ENCODE data around the gene TNFRSF8. TPM values are rescaled to one million over a fixed set of nuclear protein-coding genes. Genes with fewer than 3 reads are reported as not detected.
A peak's percentile ranks its signal among the peaks of the same experiment; 100 is the strongest.

The TNFRSF8 gene
- total RNA-seq, 1 experiment from 2014 or later: 20.8 TPM

- Mint-ChIP-seq H3K27me3 (ENCODE audit: low read depth) (no peaks in the 10 kb centered on the region; the same call in 1 of the 2 replicates), H3K9me3 (no peaks in the 10 kb centered on the region), H3K4me1 (peaks cover 47% of the 10 kb centered on the region), H3K36me3 (peaks cover 3% of the 10 kb centered on the region), H3K27ac (peak overlapping the region; percentile 94), H3K4me3 (no peak overlapping the region; the same call in 1 of the 2 replicates)
- ChIA-PET POLR2A (no interaction called here), CTCF (interaction anchor here (0.7 to 2.1 kb wide), 2 partner anchors 10 to 243 kb away, joined by 4 to 12 read pairs; no protein-coding TSS in a partner anchor)
- TF ChIP-seq SOX15 (CRISPR knock-in tag; IDR thresholded peaks at IDR 0.05) (no peak), ZNF532 (CRISPR knock-in tag; IDR thresholded peaks at IDR 0.05; ENCODE audit: borderline replicate concordance) (no peak), MXD4 (CRISPR knock-in tag; IDR thresholded peaks at IDR 0.05; ENCODE audit: borderline replicate concordance) (no peak)
- TF ChIP-seq, protein P1, sequence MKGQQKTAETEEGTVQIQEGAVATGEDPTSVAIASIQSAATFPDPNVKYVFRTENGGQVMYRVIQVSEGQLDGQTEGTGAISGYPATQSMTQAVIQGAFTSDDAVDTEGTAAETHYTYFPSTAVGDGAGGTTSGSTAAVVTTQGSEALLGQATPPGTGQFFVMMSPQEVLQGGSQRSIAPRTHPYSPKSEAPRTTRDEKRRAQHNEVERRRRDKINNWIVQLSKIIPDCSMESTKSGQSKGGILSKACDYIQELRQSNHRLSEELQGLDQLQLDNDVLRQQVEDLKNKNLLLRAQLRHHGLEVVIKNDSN (CRISPR knock-in tag; IDR thresholded peaks at IDR 0.05): no peak
- TF ChIP-seq, protein P2, sequence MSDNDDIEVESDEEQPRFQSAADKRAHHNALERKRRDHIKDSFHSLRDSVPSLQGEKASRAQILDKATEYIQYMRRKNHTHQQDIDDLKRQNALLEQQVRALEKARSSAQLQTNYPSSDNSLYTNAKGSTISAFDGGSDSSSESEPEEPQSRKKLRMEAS (CRISPR knock-in tag; IDR thresholded peaks at IDR 0.05): no peak
- DNase-seq (ENCODE audit: low spot score) (no peak), ATAC-seq (no peak)
Measured at GRCh38 chr1:12069623-12070244, 6.6 kb downstream of the TNFRSF8 start.

GRCh38 chr1:12071892-12072291, 8.8 kb downstream of the TNFRSF8 start:
- Mint-ChIP-seq H3K4me1 (peaks cover 45% of the 10 kb centered on the region), H3K27me3 (ENCODE audit: low read depth) (no peaks in the 10 kb centered on the region; the same call in 1 of the 2 replicates), H3K27ac (peak overlapping the region; percentile 63; the same call in 1 of the 2 replicates), H3K36me3 (peaks cover 3% of the 10 kb centered on the region), H3K4me3 (no peak overlapping the region), H3K9me3 (no peaks in the 10 kb centered on the region)
- POLR2A ChIA-PET: no interaction called here
- CTCF ChIA-PET: interaction anchor here (2.1 kb wide), 1 partner anchor 8 kb away, joined by 12 read pairs; no protein-coding TSS in a partner anchor
- no peak for ATAC-seq
- no peak for DNase-seq (ENCODE audit: low spot score)
- TF ChIP-seq, protein P3, sequence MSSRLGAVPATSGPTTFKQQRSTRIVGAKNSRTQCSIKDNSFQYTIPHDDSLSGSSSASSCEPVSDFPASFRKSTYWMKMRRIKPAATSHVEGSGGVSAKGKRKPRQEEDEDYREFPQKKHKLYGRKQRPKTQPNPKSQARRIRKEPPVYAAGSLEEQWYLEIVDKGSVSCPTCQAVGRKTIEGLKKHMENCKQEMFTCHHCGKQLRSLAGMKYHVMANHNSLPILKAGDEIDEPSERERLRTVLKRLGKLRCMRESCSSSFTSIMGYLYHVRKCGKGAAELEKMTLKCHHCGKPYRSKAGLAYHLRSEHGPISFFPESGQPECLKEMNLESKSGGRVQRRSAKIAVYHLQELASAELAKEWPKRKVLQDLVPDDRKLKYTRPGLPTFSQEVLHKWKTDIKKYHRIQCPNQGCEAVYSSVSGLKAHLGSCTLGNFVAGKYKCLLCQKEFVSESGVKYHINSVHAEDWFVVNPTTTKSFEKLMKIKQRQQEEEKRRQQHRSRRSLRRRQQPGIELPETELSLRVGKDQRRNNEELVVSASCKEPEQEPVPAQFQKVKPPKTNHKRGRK (CRISPR knock-in tag; IDR thresholded peaks at IDR 0.05; ENCODE audit: borderline replicate concordance): no peak
- TF ChIP-seq ZNF263 (CRISPR knock-in tag; IDR thresholded peaks at IDR 0.05; ENCODE audit: low read depth) (no peak), SP1 (CRISPR knock-in tag; conservative IDR thresholded peaks at IDR 0.05) (no peak), GTF2I (CRISPR knock-in tag; conservative IDR thresholded peaks at IDR 0.05) (no peak)
- TF ChIP-seq, protein P4, sequence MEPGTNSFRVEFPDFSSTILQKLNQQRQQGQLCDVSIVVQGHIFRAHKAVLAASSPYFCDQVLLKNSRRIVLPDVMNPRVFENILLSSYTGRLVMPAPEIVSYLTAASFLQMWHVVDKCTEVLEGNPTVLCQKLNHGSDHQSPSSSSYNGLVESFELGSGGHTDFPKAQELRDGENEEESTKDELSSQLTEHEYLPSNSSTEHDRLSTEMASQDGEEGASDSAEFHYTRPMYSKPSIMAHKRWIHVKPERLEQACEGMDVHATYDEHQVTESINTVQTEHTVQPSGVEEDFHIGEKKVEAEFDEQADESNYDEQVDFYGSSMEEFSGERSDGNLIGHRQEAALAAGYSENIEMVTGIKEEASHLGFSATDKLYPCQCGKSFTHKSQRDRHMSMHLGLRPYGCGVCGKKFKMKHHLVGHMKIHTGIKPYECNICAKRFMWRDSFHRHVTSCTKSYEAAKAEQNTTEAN (CRISPR knock-in tag; IDR thresholded peaks at IDR 0.05): no peak
- TF ChIP-seq, protein P5, sequence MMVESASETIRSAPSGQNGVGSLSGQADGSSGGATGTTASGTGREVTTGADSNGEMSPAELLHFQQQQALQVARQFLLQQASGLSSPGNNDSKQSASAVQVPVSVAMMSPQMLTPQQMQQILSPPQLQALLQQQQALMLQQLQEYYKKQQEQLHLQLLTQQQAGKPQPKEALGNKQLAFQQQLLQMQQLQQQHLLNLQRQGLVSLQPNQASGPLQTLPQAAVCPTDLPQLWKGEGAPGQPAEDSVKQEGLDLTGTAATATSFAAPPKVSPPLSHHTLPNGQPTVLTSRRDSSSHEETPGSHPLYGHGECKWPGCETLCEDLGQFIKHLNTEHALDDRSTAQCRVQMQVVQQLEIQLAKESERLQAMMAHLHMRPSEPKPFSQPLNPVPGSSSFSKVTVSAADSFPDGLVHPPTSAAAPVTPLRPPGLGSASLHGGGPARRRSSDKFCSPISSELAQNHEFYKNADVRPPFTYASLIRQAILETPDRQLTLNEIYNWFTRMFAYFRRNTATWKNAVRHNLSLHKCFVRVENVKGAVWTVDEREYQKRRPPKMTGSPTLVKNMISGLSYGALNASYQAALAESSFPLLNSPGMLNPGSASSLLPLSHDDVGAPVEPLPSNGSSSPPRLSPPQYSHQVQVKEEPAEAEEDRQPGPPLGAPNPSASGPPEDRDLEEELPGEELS (CRISPR knock-in tag; IDR thresholded peaks at IDR 0.05): no peak
